NCI-H128 (cell line): ENCODE measurements around the gene WBP11.

Experiments
- DNase-seq: peaks from one replicate; lab custom pipeline; 2025; ENCODE audit not compliant: unreplicated experiment; lab: John Stamatoyannopoulos, UW

Gene WBP11

GRCh38 chr12:14825256-14825655 is 22.0 kb upstream of the WBP11 start:
- DNase-seq: no peak

GRCh38 chr12:14824012-14824634 is 20.8 kb upstream of the WBP11 start:
- no peak for DNase-seq

GRCh38 chr12:14814014-14814413 is 10.7 kb upstream of the WBP11 start, which contains the start of gene SMCO3:
SMCO3 (minus strand) TSS chr12:14814182; CDS start chr12:14806680, 7,502 bp downstream.
- no peak for DNase-seq

- no peak for DNase-seq
Observed at GRCh38 chr12:14811486-14811885, 8.2 kb upstream of the WBP11 start.

GRCh38 chr12:14810953-14811483 is 7.7 kb upstream of the WBP11 start:
- no peak for DNase-seq

- no peak for DNase-seq
Observed at GRCh38 chr12:14810167-14810952, 7.1 kb upstream of the WBP11 start.

- DNase-seq: no peak
Observed at GRCh38 chr12:14803830-14804160, 517 bp upstream of the WBP11 start.

- no peak for DNase-seq
Observed at GRCh38 chr12:14802721-14803010, 612 bp downstream of the WBP11 start.

GRCh38 chr12:14802247-14802646 is 1.0 kb downstream of the WBP11 start:
- no peak for DNase-seq

GRCh38 chr12:14795028-14795448 is 8.2 kb downstream of the WBP11 start:
- no peak for DNase-seq

- no peak for DNase-seq
Observed at GRCh38 chr12:14785568-14785967, 17.7 kb downstream of the WBP11 start.

- no peak for DNase-seq
Observed at GRCh38 chr12:14784471-14784870, 18.8 kb downstream of the WBP11 start.

GRCh38 chr12:14782756-14783155 is 20.5 kb downstream of the WBP11 start:
- no peak for DNase-seq

GRCh38 chr12:14781563-14781962 is 21.7 kb downstream of the WBP11 start:
- no peak for DNase-seq

- DNase-seq: no peak
Observed at GRCh38 chr12:14780859-14781258, 22.4 kb downstream of the WBP11 start.

- DNase-seq: no peak
Observed at GRCh38 chr12:14779834-14780233, 23.4 kb downstream of the WBP11 start.

- DNase-seq: no peak
Observed at GRCh38 chr12:14777271-14777670, 26.0 kb downstream of the WBP11 start.

- DNase-seq: no peak
Observed at GRCh38 chr12:14776236-14776961, 26.9 kb downstream of the WBP11 start.

GRCh38 chr12:14775636-14775980 is 27.7 kb downstream of the WBP11 start:
- DNase-seq: no peak

GRCh38 chr12:14774906-14775635 is 28.2 kb downstream of the WBP11 start:
- DNase-seq: no peak
